ENCODE measurements around the gene ARID1B. TPM values are rescaled to one million over a fixed set of nuclear protein-coding genes. Genes with fewer than 3 reads are reported as not detected.
A peak's percentile ranks its signal among the peaks of the same experiment; 100 is the strongest.

The ARID1B gene
- total and polyA plus RNA-seq, 4 donors = 49.8 to 90.9 (median 59.0) TPM

DNA sequence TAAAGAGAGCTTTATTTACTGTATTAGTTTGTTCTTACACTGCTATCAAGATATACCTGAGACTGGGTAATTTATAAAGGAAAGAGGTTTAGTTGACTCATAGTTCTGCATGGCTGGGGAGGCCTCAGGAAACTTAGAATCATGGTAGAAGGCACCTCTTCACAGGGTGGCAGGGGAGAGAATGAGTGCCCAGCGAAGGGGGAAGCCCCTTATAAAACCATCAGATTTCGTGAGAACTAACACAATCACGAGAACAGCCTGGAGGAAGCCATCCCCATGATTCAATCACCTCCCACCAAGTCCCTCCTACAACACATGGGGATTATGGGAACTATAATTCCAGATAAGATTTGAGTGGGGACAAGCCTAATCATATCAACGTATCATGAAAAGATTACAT, 27.2 kb downstream of the ARID1B start:
- Histone ChIP-seq H3K4me1 (ENCODE audit: control insufficient read depth, insufficient read depth, low read length) (peaks cover 4% of the 10 kb centered on the region), H3K9me3 (ENCODE audit: control insufficient read depth, insufficient read depth, low read length) (no peaks in the 10 kb centered on the region), H3K27me3 (ENCODE audit: control insufficient read depth, insufficient read depth, low read length) (no peaks in the 10 kb centered on the region), H3K4me3 (ENCODE audit: low read depth, low read length) (no peak overlapping the region), H3K36me3 (ENCODE audit: control insufficient read depth, insufficient read depth, low read length) (no peaks in the 10 kb centered on the region), H3K27ac (ENCODE audit: low read depth, low read length) (no peak overlapping the region)
- no CpG with 5 or more reads among the region's 4 CpGs for WGBS (ENCODE audit: insufficient coverage)
- DNase-seq (ENCODE audit: low read depth in 4 of 6, low spot score in 6 of 6) = no peak

- 83% methylated on average over 1 of the region's 4 CpGs for WGBS (ENCODE audit: insufficient coverage)
- Histone ChIP-seq H3K4me1 (ENCODE audit: control insufficient read depth, insufficient read depth, low read length) (peaks cover 8% of the 10 kb centered on the region), H3K9me3 (ENCODE audit: control insufficient read depth, insufficient read depth, low read length) (no peaks in the 10 kb centered on the region), H3K27ac (ENCODE audit: low read depth, low read length) (no peak overlapping the region), H3K27me3 (ENCODE audit: control insufficient read depth, insufficient read depth, low read length) (no peaks in the 10 kb centered on the region), H3K4me3 (ENCODE audit: low read depth, low read length) (no peak overlapping the region), H3K36me3 (ENCODE audit: control insufficient read depth, insufficient read depth, low read length) (no peaks in the 10 kb centered on the region)
- DNase-seq (ENCODE audit: low read depth in 4 of 6, low spot score in 6 of 6) = no peak
Measured at GRCh38 chr6:156806155-156806554, 29.0 kb downstream of the ARID1B start.

- Histone ChIP-seq H3K27me3 (ENCODE audit: control insufficient read depth, insufficient read depth, low read length) (no peaks in the 10 kb centered on the region), H3K27ac (ENCODE audit: low read depth, low read length) (no peak overlapping the region), H3K4me3 (ENCODE audit: low read depth, low read length) (no peak overlapping the region), H3K9me3 (ENCODE audit: control insufficient read depth, insufficient read depth, low read length) (no peaks in the 10 kb centered on the region), H3K36me3 (ENCODE audit: control insufficient read depth, insufficient read depth, low read length) (no peaks in the 10 kb centered on the region), H3K4me1 (ENCODE audit: control insufficient read depth, insufficient read depth, low read length) (peaks cover 8% of the 10 kb centered on the region)
- DNase-seq (ENCODE audit: low read depth in 4 of 6, low spot score in 6 of 6) = no peak
- 83% methylated on average over 8 of the region's 11 CpGs for WGBS (ENCODE audit: insufficient coverage)
Measured at GRCh38 chr6:156807028-156807427, 29.9 kb downstream of the ARID1B start.

DNA sequence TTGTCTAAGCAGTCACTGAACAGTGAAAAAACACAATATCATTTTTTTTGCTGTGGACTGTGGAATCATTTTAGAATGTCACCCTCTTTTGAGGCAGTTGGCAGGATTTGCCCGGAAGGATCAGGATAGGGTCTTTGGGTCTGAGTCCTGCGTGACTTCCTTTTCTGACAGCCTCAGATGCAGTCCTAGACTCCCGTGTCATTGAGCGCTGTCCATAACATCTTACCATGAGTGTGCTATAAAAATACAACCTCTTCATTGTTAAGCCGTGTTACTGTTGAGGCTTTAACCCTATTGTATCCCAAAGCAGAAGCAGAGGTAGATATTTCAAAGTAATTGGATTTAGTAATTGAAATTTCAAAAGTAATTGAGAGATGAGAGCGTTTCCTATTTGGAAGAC, 30.6 kb downstream of the ARID1B start:
- Histone ChIP-seq H3K27ac (ENCODE audit: low read depth, low read length) (no peak overlapping the region), H3K4me1 (ENCODE audit: control insufficient read depth, insufficient read depth, low read length) (peaks cover 8% of the 10 kb centered on the region), H3K4me3 (ENCODE audit: low read depth, low read length) (no peak overlapping the region), H3K36me3 (ENCODE audit: control insufficient read depth, insufficient read depth, low read length) (no peaks in the 10 kb centered on the region), H3K27me3 (ENCODE audit: control insufficient read depth, insufficient read depth, low read length) (no peaks in the 10 kb centered on the region), H3K9me3 (ENCODE audit: control insufficient read depth, insufficient read depth, low read length) (no peaks in the 10 kb centered on the region)
- no peak for DNase-seq (ENCODE audit: low read depth in 4 of 6, low spot score in 6 of 6)
- WGBS (ENCODE audit: insufficient coverage) = 43% methylated on average over 2 of the region's 6 CpGs

- peaks cover 8% of the 10 kb centered on the region for H3K4me1 ChIP-seq (ENCODE audit: control insufficient read depth, insufficient read depth, low read length)
- H3K4me3 ChIP-seq (ENCODE audit: low read depth, low read length) = no peak overlapping the region
- H3K36me3 ChIP-seq (ENCODE audit: control insufficient read depth, insufficient read depth, low read length) = no peaks in the 10 kb centered on the region
- H3K27ac ChIP-seq (ENCODE audit: low read depth, low read length) = no peak overlapping the region
- no peaks in the 10 kb centered on the region for H3K9me3 ChIP-seq (ENCODE audit: control insufficient read depth, insufficient read depth, low read length)
- no CpG with 5 or more reads among the region's 2 CpGs for WGBS (ENCODE audit: insufficient coverage)
- H3K27me3 ChIP-seq (ENCODE audit: control insufficient read depth, insufficient read depth, low read length) = no peaks in the 10 kb centered on the region
- DNase-seq (ENCODE audit: low read depth in 4 of 6, low spot score in 6 of 6) = peak in 2 of 6 donors; percentile 35 to 54
Measured at GRCh38 chr6:156808287-156808686, 31.1 kb downstream of the ARID1B start.

DNA sequence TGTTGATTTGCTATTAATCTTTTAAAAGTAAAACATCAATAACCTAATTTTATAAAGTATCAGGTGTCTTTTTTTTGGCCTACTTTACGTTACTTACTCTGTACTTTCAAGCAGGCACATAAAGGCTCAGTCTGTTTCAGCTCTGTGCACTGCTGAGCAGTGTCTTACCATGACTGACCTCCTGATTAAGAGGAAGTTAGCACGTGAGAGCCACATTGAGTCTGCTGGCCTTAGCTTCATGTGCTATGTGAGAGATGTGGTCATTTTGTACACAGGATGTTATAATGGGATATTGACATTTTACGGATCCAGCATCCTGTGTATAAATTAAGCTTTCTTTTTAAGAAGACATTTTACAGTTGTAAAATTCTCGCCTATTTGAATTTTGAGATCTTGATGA, 31.9 kb downstream of the ARID1B start:
- no peaks in the 10 kb centered on the region for H3K27me3 ChIP-seq (ENCODE audit: control insufficient read depth, insufficient read depth, low read length)
- WGBS (ENCODE audit: insufficient coverage) = 0% methylated on average over 1 of the region's 4 CpGs
- H3K4me3 ChIP-seq (ENCODE audit: low read depth, low read length) = no peak overlapping the region
- no peaks in the 10 kb centered on the region for H3K9me3 ChIP-seq (ENCODE audit: control insufficient read depth, insufficient read depth, low read length)
- H3K27ac ChIP-seq (ENCODE audit: low read depth, low read length) = no peak overlapping the region
- H3K4me1 ChIP-seq (ENCODE audit: control insufficient read depth, insufficient read depth, low read length) = peaks cover 8% of the 10 kb centered on the region
- DNase-seq (ENCODE audit: low read depth in 4 of 6, low spot score in 6 of 6) = peak in 2 of 6 donors; percentile 26 to 37
- peaks cover 2% of the 10 kb centered on the region for H3K36me3 ChIP-seq (ENCODE audit: control insufficient read depth, insufficient read depth, low read length)

GRCh38 chr6:156809446-156810178, 32.4 kb downstream of the ARID1B start:
- WGBS (ENCODE audit: insufficient coverage) = 100% methylated on average over 1 of the region's 2 CpGs
- Histone ChIP-seq H3K36me3 (ENCODE audit: control insufficient read depth, insufficient read depth, low read length) (peaks cover 2% of the 10 kb centered on the region), H3K4me3 (ENCODE audit: low read depth, low read length) (no peak overlapping the region), H3K27me3 (ENCODE audit: control insufficient read depth, insufficient read depth, low read length) (no peaks in the 10 kb centered on the region), H3K27ac (ENCODE audit: low read depth, low read length) (no peak overlapping the region), H3K4me1 (ENCODE audit: control insufficient read depth, insufficient read depth, low read length) (peaks cover 8% of the 10 kb centered on the region), H3K9me3 (ENCODE audit: control insufficient read depth, insufficient read depth, low read length) (no peaks in the 10 kb centered on the region)
- DNase-seq (ENCODE audit: low read depth in 4 of 6, low spot score in 6 of 6) = no peak

DNA sequence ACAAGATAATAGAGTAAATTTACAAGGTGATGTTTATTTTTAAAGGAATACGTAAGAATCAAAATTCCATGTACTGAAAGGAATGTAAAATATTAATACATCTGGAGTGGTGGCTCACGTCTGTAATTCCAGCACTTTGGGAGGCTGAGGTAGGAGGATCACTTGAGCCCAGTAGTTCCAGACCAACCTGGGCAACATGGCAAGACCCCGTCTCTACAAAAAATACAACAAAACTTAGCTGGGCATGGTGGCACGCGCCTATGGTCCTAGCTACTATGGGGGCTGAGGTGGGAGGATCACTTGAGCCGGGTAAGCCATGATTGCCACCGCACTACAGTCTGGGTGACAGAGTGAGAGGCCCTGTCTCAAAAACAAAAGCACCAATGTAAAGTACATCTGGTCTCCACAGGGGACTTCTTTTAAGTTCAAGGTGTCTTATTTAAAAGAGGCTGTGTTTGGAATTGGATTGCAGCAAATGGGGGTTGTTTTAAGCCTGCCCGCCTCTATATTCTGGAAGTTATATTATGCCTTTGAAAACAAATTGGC, 36.9 kb downstream of the ARID1B start:
- Histone ChIP-seq H3K4me3 (ENCODE audit: low read depth, low read length) (no peak overlapping the region), H3K27me3 (ENCODE audit: control insufficient read depth, insufficient read depth, low read length) (no peaks in the 10 kb centered on the region), H3K27ac (ENCODE audit: low read depth, low read length) (no peak overlapping the region), H3K9me3 (ENCODE audit: control insufficient read depth, insufficient read depth, low read length) (no peaks in the 10 kb centered on the region), H3K36me3 (ENCODE audit: control insufficient read depth, insufficient read depth, low read length) (peaks cover 2% of the 10 kb centered on the region), H3K4me1 (ENCODE audit: control insufficient read depth, insufficient read depth, low read length) (peaks cover 8% of the 10 kb centered on the region)
- 57% methylated on average over 3 of the region's 8 CpGs for WGBS (ENCODE audit: insufficient coverage)
- no peak for DNase-seq (ENCODE audit: low read depth in 4 of 6, low spot score in 6 of 6)

- DNase-seq (ENCODE audit: low read depth in 4 of 6, low spot score in 6 of 6) = no peak
- 70% methylated on average over 6 of the region's 7 CpGs for WGBS (ENCODE audit: insufficient coverage)
- H3K36me3 ChIP-seq (ENCODE audit: control insufficient read depth, insufficient read depth, low read length) = peaks cover 2% of the 10 kb centered on the region
- H3K9me3 ChIP-seq (ENCODE audit: control insufficient read depth, insufficient read depth, low read length) = no peaks in the 10 kb centered on the region
- H3K4me1 ChIP-seq (ENCODE audit: control insufficient read depth, insufficient read depth, low read length) = peaks cover 4% of the 10 kb centered on the region
- no peak overlapping the region for H3K27ac ChIP-seq (ENCODE audit: low read depth, low read length)
- H3K27me3 ChIP-seq (ENCODE audit: control insufficient read depth, insufficient read depth, low read length) = no peaks in the 10 kb centered on the region
- H3K4me3 ChIP-seq (ENCODE audit: low read depth, low read length) = no peak overlapping the region
Measured at GRCh38 chr6:156816505-156816904, 39.3 kb downstream of the ARID1B start.
